ENCODE measurements around the gene RUNX2. TPM values are rescaled to one million over a fixed set of nuclear protein-coding genes. Genes with fewer than 3 reads are reported as not detected.

Gene RUNX2
- total and polyA plus RNA-seq, 9 of the 15 experiments (the other 6 are each of a cell fraction or from before 2014, with no cell fraction given): 0.29 to 1.00 (median 0.43) TPM

DNA sequence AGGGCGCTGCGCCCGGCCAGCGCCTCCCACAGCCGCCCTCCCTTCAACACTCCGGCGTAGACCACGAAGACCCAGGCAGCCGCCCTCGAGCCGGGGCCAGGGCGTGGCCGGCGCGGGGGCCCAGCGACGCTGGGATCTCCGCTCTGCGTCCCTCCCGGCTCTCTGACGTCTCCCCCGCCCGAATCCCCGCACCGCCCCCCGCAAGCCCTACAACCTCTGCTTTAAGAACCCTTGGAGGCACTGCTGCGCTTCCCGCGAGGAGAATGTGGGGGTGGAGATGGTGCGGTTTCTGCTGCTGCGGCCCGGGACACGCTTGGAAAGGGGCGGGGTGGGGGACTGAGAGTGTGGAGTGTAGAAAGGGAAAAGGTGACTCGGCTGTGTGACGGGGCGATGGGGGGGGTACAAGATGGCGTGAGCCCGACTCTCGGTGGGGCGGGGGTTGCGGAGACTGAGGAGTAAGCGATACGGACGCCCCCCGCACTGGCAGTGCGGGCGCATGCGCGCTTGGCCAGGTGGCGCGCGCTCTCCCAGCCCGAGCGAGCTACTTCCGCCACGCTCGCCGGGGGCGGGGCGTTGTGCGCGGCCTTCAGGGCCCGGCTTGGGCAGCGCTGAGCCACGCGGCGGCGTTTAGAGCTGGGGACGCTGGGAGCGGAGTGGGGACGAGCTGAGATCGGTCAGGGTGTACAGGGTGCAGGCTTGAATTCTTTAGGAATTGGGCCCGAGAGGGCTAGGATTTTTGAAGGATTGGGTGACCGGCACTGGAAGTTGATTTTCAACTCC lies 49.6 kb downstream of the RUNX2 start, which contains the start of gene SUPT3H (continued):
- TF ChIP-seq, protein P1, sequence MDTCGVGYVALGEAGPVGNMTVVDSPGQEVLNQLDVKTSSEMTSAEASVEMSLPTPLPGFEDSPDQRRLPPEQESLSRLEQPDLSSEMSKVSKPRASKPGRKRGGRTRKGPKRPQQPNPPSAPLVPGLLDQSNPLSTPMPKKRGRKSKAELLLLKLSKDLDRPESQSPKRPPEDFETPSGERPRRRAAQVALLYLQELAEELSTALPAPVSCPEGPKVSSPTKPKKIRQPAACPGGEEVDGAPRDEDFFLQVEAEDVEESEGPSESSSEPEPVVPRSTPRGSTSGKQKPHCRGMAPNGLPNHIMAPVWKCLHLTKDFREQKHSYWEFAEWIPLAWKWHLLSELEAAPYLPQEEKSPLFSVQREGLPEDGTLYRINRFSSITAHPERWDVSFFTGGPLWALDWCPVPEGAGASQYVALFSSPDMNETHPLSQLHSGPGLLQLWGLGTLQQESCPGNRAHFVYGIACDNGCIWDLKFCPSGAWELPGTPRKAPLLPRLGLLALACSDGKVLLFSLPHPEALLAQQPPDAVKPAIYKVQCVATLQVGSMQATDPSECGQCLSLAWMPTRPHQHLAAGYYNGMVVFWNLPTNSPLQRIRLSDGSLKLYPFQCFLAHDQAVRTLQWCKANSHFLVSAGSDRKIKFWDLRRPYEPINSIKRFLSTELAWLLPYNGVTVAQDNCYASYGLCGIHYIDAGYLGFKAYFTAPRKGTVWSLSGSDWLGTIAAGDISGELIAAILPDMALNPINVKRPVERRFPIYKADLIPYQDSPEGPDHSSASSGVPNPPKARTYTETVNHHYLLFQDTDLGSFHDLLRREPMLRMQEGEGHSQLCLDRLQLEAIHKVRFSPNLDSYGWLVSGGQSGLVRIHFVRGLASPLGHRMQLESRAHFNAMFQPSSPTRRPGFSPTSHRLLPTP (IDR thresholded peaks at IDR 0.05; ENCODE audit: borderline replicate concordance, extremely low read depth, insufficient read length): no peak
- TF ChIP-seq KLF10 (CRISPR knock-in tag; IDR thresholded peaks at IDR 0.05) (no peak), SMC3 (conservative IDR thresholded peaks at IDR 0.05; ENCODE audit: insufficient read depth, low read depth, low read length) (0 out of 2 replicates have a peak, but pooled peaks have one; percentile 35), ZNF699 (CRISPR knock-in tag; IDR thresholded peaks at IDR 0.05; ENCODE audit: insufficient replicate concordance) (no peak), SREBF1 (IDR thresholded peaks at IDR 0.05; ENCODE audit: borderline replicate concordance, low read depth, low read length) (no peak), SIRT6 (IDR thresholded peaks at IDR 0.05; ENCODE audit: low read depth, low read length) (no peak), TCF3 (CRISPR knock-in tag; IDR thresholded peaks at IDR 0.05) (no peak), NR4A1 (CRISPR knock-in tag; IDR thresholded peaks at IDR 0.05) (no peak), NR4A1 (tag; IDR thresholded peaks at IDR 0.05) (0 out of 2 replicates have a peak, but pooled peaks have one; percentile 44), EZH2 (IDR thresholded peaks at IDR 0.05; ENCODE audit: borderline replicate concordance, low read depth, low read length) (no peak), ELF2 (CRISPR knock-in tag; IDR thresholded peaks at IDR 0.05) (peak; percentile 99), KDM4B (IDR thresholded peaks at IDR 0.05; ENCODE audit: borderline replicate concordance in 2 of 2, low read depth in 1 of 2) (peak in 1 of 2 experiments; percentile 86; a peak in 1 of 4 replicates), LARP7 (IDR thresholded peaks at IDR 0.05) (0 out of 2 replicates have a peak, but pooled peaks have one; percentile 5), NFXL1 (CRISPR knock-in tag; IDR thresholded peaks at IDR 0.05) (no peak), CREBBP (IDR thresholded peaks at IDR 0.05; ENCODE audit: low read depth, low read length) (no peak), MECOM (CRISPR knock-in tag; IDR thresholded peaks at IDR 0.05) (no peak), SREBF2 (CRISPR knock-in tag; IDR thresholded peaks at IDR 0.05) (no peak), KHSRP (IDR thresholded peaks at IDR 0.05) (no peak), YBX1 (IDR thresholded peaks at IDR 0.05) (no peak), ZNF143 (CRISPR knock-in tag; IDR thresholded peaks at IDR 0.05) (peak; percentile 64), PHF21A (IDR thresholded peaks at IDR 0.05; ENCODE audit: borderline replicate concordance, low read depth) (peak; percentile 91; the same call in 1 of the 2 replicates), CHCHD3 (CRISPR knock-in tag; IDR thresholded peaks at IDR 0.05) (0 out of 2 replicates have a peak, but pooled peaks have one; percentile 87)
- TF ChIP-seq, protein P2, sequence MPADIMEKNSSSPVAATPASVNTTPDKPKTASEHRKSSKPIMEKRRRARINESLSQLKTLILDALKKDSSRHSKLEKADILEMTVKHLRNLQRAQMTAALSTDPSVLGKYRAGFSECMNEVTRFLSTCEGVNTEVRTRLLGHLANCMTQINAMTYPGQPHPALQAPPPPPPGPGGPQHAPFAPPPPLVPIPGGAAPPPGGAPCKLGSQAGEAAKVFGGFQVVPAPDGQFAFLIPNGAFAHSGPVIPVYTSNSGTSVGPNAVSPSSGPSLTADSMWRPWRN (IDR thresholded peaks at IDR 0.05; ENCODE audit: low read depth): peak; percentile 66
- TF ChIP-seq, protein P3, sequence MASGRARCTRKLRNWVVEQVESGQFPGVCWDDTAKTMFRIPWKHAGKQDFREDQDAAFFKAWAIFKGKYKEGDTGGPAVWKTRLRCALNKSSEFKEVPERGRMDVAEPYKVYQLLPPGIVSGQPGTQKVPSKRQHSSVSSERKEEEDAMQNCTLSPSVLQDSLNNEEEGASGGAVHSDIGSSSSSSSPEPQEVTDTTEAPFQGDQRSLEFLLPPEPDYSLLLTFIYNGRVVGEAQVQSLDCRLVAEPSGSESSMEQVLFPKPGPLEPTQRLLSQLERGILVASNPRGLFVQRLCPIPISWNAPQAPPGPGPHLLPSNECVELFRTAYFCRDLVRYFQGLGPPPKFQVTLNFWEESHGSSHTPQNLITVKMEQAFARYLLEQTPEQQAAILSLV (tag; IDR thresholded peaks at IDR 0.05): no peak
- TF ChIP-seq, protein P4, sequence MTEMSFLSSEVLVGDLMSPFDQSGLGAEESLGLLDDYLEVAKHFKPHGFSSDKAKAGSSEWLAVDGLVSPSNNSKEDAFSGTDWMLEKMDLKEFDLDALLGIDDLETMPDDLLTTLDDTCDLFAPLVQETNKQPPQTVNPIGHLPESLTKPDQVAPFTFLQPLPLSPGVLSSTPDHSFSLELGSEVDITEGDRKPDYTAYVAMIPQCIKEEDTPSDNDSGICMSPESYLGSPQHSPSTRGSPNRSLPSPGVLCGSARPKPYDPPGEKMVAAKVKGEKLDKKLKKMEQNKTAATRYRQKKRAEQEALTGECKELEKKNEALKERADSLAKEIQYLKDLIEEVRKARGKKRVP (CRISPR knock-in tag; IDR thresholded peaks at IDR 0.05): no peak

All from K562 (cell line).